PC-3 (cell line): ENCODE measurements around the gene SELENOS.

Experiments
- CTCF ChIP-seq: fragments of 300-600 bp; sonication (generic); conservative IDR thresholded peaks from 2 replicates; pipeline ENCODE4 v1.5.1; 2017; ENCODE audit warnings: antibody characterized with exemption, low read depth, mild to moderate bottlenecking, low read length
- EZH2 ChIP-seq: fragments of 300-600 bp; sonication (generic); IDR thresholded peaks from one replicate; pipeline ENCODE4 v1.6.1; 2017; ENCODE audit warnings: antibody characterized with exemption, mild to moderate bottlenecking, low read length; ENCODE audit not compliant: unreplicated experiment

- TF ChIP-seq CTCF (no peak), EZH2 (no peak)
Observed at GRCh38 chr15:101326462-101327146, 49.3 kb upstream of the SELENOS start.
